WI38 (cell line): Measurements from ENCODE around the gene ZIM2.

Experiments
- H3K4me3 ChIP-seq: 2 replicates; pipeline ENCODE4 v1.5.1; 2011; ENCODE audit warnings: low read depth, mild to moderate bottlenecking, control low read depth, low read length
- TF ChIP-seq, protein P1 (sequence below): IDR thresholded peaks from 2 replicates; pipeline ENCODE4 v1.5.1; 2012; ENCODE audit warnings: low read depth, mild to moderate bottlenecking, control low read depth, low read length

The ZIM2 gene

DNA sequence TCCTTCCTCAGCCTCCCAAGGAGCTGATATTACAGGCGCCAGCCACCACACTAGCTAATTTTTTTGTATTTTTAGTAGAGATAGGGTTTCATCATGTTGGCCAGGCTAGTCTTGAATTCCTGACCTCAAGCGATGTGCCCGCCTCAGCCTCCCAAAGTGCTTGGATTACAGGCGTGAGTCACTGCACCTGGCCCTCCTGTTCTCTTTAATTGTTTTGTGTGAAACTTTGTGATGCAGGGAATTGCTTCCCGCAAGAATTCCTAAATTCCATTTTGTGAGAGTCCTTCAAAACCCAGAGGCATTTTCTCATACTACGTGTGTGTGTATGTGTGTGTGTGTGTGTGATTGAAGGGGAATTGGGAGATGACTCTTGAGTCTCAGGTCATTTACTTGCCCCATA is 104.0 kb downstream of the ZIM2 start:
- H3K4me3 ChIP-seq: no peak overlapping the region
- TF ChIP-seq, protein P1, sequence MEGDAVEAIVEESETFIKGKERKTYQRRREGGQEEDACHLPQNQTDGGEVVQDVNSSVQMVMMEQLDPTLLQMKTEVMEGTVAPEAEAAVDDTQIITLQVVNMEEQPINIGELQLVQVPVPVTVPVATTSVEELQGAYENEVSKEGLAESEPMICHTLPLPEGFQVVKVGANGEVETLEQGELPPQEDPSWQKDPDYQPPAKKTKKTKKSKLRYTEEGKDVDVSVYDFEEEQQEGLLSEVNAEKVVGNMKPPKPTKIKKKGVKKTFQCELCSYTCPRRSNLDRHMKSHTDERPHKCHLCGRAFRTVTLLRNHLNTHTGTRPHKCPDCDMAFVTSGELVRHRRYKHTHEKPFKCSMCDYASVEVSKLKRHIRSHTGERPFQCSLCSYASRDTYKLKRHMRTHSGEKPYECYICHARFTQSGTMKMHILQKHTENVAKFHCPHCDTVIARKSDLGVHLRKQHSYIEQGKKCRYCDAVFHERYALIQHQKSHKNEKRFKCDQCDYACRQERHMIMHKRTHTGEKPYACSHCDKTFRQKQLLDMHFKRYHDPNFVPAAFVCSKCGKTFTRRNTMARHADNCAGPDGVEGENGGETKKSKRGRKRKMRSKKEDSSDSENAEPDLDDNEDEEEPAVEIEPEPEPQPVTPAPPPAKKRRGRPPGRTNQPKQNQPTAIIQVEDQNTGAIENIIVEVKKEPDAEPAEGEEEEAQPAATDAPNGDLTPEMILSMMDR: no peak

DNA sequence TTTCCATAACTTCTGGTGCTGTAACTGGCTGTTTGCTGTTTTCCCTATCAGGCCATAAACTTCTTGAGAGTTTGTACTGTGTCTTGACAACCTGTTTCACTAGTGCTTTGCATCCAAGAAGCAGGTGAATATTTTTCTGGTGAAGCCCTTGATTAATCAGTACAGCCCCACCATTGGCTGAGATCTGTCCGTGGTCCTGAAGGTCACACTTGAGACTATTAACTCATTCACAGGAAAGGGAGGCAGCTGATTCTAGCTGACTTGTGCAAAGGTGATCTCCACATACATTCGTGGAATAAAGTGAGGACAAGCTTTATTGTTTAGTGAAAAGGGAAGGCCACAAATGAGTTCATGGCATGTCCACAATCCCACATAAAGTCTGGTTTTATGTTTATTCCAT is 107.5 kb downstream of the ZIM2 start:
- TF ChIP-seq, protein P1: no peak
- no peak overlapping the region for H3K4me3 ChIP-seq

DNA sequence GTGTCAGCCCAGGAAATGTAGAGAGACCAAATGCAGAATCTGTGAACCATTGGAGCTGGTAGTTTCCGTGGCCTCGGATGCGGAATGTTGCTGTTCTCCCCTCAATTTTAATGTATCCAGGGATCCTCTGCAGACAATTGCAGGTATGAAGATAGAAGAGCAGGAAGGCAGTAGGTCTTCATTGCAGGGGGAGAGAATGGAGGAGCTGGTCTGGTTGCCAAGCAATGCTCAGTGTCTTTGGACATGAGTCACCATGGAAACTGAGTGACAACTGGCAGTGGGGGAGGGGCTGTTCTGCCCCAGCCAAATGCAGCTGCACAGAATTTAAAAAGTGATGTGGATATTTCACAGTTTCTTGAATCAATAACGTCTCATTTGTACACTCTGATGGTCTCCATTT is 112.8 kb downstream of the ZIM2 start:
- no peak overlapping the region for H3K4me3 ChIP-seq
- TF ChIP-seq, protein P1: no peak

DNA sequence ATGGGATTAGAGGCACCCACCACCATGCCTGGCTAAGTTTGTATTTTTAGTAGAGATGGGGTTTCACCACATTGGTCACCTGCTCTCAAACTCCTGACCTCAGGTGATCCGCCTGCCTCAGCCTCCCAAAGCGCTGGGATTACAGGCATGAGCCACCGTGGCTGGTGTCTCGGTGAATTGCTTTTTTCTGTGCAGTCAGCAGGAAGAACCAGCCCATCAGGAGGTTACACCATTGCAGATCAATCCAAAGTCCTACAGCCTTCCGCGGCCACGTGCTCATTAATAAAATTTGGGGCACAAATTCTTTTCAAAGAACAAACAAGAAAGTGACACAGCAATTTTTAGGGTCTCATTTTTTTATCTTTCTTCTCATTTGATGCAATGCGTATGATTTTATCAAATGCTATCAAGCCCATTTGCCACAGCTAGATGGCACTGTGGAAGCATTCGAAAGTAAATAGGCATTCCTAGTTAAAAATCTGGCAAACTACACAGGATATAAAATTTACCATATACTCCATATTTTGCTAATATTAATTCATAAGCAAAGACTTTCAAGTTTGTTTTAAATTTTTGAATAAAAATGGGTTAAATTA is 114.6 kb downstream of the ZIM2 start:
- TF ChIP-seq, protein P1: 0 out of 2 replicates have a peak, but pooled peaks have one; percentile 1
- H3K4me3 ChIP-seq: no peak overlapping the region
